Measurements from ENCODE around the gene LEMD2.

LEMD2 gene

GRCh38 chr6:33746036-33746600 lies 42.8 kb downstream of the LEMD2 start:
- H3K4me3 ChIP-seq (ENCODE audit: low read length) = no peak overlapping the region
- DNase-seq (ENCODE audit: low read depth, low spot score) = no peak

GRCh38 chr6:33745548-33745947 lies 43.4 kb downstream of the LEMD2 start:
- H3K4me3 ChIP-seq (ENCODE audit: low read length) = no peak overlapping the region

GRCh38 chr6:33744895-33745546 lies 43.9 kb downstream of the LEMD2 start:
- no peak for DNase-seq (ENCODE audit: low read depth, low spot score)
- H3K4me3 ChIP-seq (ENCODE audit: low read length) = no peak overlapping the region

More at GRCh38 chr6:33745548-33745947, 43.4 kb downstream of the LEMD2 start:
- no peak for DNase-seq (ENCODE audit: low read depth, low spot score)

GRCh38 chr6:33744001-33744848 lies 44.7 kb downstream of the LEMD2 start:
- no peak overlapping the region for H3K4me3 ChIP-seq (ENCODE audit: low read length)
- peak; percentile 57 for DNase-seq (ENCODE audit: low read depth, low spot score)

- no peak overlapping the region for H3K4me3 ChIP-seq (ENCODE audit: low read length)
- no peak for DNase-seq (ENCODE audit: low read depth, low spot score)
Observed at GRCh38 chr6:33742837-33743236, 46.1 kb downstream of the LEMD2 start.

- DNase-seq (ENCODE audit: low read depth, low spot score) = no peak
- no peak overlapping the region for H3K4me3 ChIP-seq (ENCODE audit: low read length)
Observed at GRCh38 chr6:33742092-33742491, 46.8 kb downstream of the LEMD2 start.

- no peak for DNase-seq (ENCODE audit: low read depth, low spot score)
- H3K4me3 ChIP-seq (ENCODE audit: low read length) = no peak overlapping the region
Observed at GRCh38 chr6:33740794-33741193, 48.1 kb downstream of the LEMD2 start.

GRCh38 chr6:33740204-33740608 lies 48.7 kb downstream of the LEMD2 start:
- no peak for DNase-seq (ENCODE audit: low read depth, low spot score)
- no peak overlapping the region for H3K4me3 ChIP-seq (ENCODE audit: low read length)

- H3K4me3 ChIP-seq (ENCODE audit: low read length) = no peak overlapping the region
- no peak for DNase-seq (ENCODE audit: low read depth, low spot score)
Observed at GRCh38 chr6:33739571-33739970, 49.4 kb downstream of the LEMD2 start.

GRCh38 chr6:33738879-33739278 lies 50.1 kb downstream of the LEMD2 start:
- no peak overlapping the region for H3K4me3 ChIP-seq (ENCODE audit: low read length)
- no peak for DNase-seq (ENCODE audit: low read depth, low spot score)

- DNase-seq (ENCODE audit: low read depth, low spot score) = no peak
- H3K4me3 ChIP-seq (ENCODE audit: low read length) = no peak overlapping the region
Observed at GRCh38 chr6:33738153-33738552, 50.8 kb downstream of the LEMD2 start.

- DNase-seq (ENCODE audit: low read depth, low spot score) = no peak
- no peak overlapping the region for H3K4me3 ChIP-seq (ENCODE audit: low read length)
Observed at GRCh38 chr6:33737267-33738026, 51.5 kb downstream of the LEMD2 start.

- H3K4me3 ChIP-seq (ENCODE audit: low read length) = no peak overlapping the region
- no peak for DNase-seq (ENCODE audit: low read depth, low spot score)
Observed at GRCh38 chr6:33735216-33735615, 53.7 kb downstream of the LEMD2 start.

GRCh38 chr6:33733709-33734007 lies 55.3 kb downstream of the LEMD2 start:
- DNase-seq (ENCODE audit: low read depth, low spot score) = no peak
- no peak overlapping the region for H3K4me3 ChIP-seq (ENCODE audit: low read length)

GRCh38 chr6:33732817-33733708 lies 55.9 kb downstream of the LEMD2 start:
- no peak for DNase-seq (ENCODE audit: low read depth, low spot score)
- no peak overlapping the region for H3K4me3 ChIP-seq (ENCODE audit: low read length)

- H3K4me3 ChIP-seq (ENCODE audit: low read length) = no peak overlapping the region
Observed at GRCh38 chr6:33732385-33732784, 56.5 kb downstream of the LEMD2 start.

GRCh38 chr6:33731751-33732282 lies 57.1 kb downstream of the LEMD2 start:
- DNase-seq (ENCODE audit: low read depth, low spot score) = no peak
- H3K4me3 ChIP-seq (ENCODE audit: low read length) = no peak overlapping the region

More at GRCh38 chr6:33732385-33732784, 56.5 kb downstream of the LEMD2 start:
- no peak for DNase-seq (ENCODE audit: low read depth, low spot score)

GRCh38 chr6:33731035-33731434 lies 57.9 kb downstream of the LEMD2 start:
- DNase-seq (ENCODE audit: low read depth, low spot score) = no peak
- H3K4me3 ChIP-seq (ENCODE audit: low read length) = no peak overlapping the region

- no peak for DNase-seq (ENCODE audit: low read depth, low spot score)
Observed at GRCh38 chr6:33730611-33731010, 58.3 kb downstream of the LEMD2 start.

More at GRCh38 chr6:33730611-33731010, 58.3 kb downstream of the LEMD2 start:
- no peak overlapping the region for H3K4me3 ChIP-seq (ENCODE audit: low read length)

Measured in Jurkat, Clone E6-1 (cell line).